ENCODE results near the gene IL9.

The IL9 gene

GRCh38 chr5:135913713-135914626 is 18.3 kb upstream of the IL9 start:
- Mint-ChIP-seq H3K9me3 (no peaks in the 10 kb centered on the region), H3K4me1 (ENCODE audit: low read depth) (no peaks in the 10 kb centered on the region), H3K4me3 (no peak overlapping the region), H3K27me3 (ENCODE audit: low read depth) (peaks cover 41% of the 10 kb centered on the region), H3K27ac (no peak overlapping the region), H3K36me3 (ENCODE audit: low read depth) (no peaks in the 10 kb centered on the region)

GRCh38 chr5:135905144-135905543 is 9.5 kb upstream of the IL9 start:
- Mint-ChIP-seq H3K9me3 (no peaks in the 10 kb centered on the region), H3K4me1 (ENCODE audit: low read depth) (no peaks in the 10 kb centered on the region), H3K4me3 (no peak overlapping the region), H3K27me3 (ENCODE audit: low read depth) (peaks cover 28% of the 10 kb centered on the region), H3K27ac (no peak overlapping the region), H3K36me3 (ENCODE audit: low read depth) (no peaks in the 10 kb centered on the region)

DNA sequence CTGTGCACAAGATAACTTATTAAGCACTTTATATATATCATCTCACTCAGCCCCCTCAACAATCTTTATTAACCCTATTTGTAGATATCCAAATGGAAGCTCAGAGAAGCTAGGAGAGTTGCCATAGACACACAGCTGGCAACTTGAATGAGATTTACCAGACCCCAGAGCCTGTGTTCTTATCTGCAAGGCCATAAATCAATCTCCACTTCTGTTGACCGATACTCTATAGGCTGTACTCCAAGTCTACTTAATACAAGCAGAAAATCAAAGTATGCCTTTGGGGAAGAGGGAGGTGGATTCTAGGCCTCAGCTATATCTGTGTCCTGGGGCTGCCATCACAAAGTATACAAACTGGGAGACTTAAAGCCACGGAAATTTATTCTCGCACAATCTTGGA is 6.0 kb upstream of the IL9 start:
- no peaks in the 10 kb centered on the region for H3K4me1 Mint-ChIP-seq (ENCODE audit: low read depth)
- no peaks in the 10 kb centered on the region for H3K9me3 Mint-ChIP-seq
- no peak overlapping the region for H3K4me3 Mint-ChIP-seq
- H3K27me3 Mint-ChIP-seq (ENCODE audit: low read depth), result peaks cover 27% of the 10 kb centered on the region
- H3K27ac Mint-ChIP-seq, result no peak overlapping the region
- no peaks in the 10 kb centered on the region for H3K36me3 Mint-ChIP-seq (ENCODE audit: low read depth)

DNA sequence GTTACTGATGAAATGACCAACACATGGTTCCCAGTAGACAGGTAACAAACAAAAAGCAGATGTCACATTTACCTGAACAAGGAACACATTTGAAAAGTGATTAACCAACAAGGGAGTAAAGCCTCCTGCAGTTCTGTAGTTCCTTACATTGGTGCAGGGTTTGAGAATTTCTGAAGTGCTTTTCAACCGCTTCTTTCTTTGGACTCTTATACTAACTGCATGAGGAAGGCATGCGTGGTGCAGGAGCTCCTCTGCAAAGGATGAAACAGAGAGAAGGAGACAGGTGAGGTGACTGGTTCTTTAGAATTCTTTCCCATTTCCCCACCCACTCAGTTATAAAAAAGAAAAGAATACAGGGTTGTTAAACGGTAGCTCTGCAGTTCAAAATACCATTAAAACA is 4.6 kb upstream of the IL9 start:
- Mint-ChIP-seq H3K36me3 (ENCODE audit: low read depth) (no peaks in the 10 kb centered on the region), H3K27ac (no peak overlapping the region), H3K4me3 (no peak overlapping the region), H3K4me1 (ENCODE audit: low read depth) (no peaks in the 10 kb centered on the region), H3K9me3 (no peaks in the 10 kb centered on the region), H3K27me3 (ENCODE audit: low read depth) (peaks cover 38% of the 10 kb centered on the region)

DNA sequence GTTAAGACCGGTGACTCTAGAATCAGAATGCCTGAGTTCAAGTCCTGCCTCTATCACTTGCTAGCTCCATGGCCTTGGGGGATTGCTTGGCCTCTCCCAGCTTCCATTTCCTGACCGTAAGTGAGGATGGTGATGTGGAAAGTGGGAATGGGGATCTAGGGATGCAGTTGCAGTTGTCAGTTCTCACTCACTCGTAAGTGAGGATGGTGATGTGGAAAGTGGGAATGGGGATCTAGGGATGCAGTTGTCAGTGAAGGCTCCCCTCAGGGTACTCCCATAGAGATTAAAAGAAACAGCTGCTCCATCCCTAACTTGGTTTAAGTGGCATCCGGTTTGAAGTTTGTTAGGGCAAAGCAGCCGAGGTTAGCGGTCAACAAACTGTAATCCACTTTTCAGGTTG is 3.0 kb upstream of the IL9 start:
- Mint-ChIP-seq H3K4me3 (no peak overlapping the region), H3K9me3 (no peaks in the 10 kb centered on the region), H3K36me3 (ENCODE audit: low read depth) (no peaks in the 10 kb centered on the region), H3K4me1 (ENCODE audit: low read depth) (no peaks in the 10 kb centered on the region), H3K27me3 (ENCODE audit: low read depth) (peaks cover 45% of the 10 kb centered on the region), H3K27ac (no peak overlapping the region)

GRCh38 chr5:135894789-135895188 is 852 bp downstream of the IL9 start:
- H3K4me3 Mint-ChIP-seq, result no peak overlapping the region
- no peaks in the 10 kb centered on the region for H3K9me3 Mint-ChIP-seq
- peaks cover 3% of the 10 kb centered on the region for H3K4me1 Mint-ChIP-seq (ENCODE audit: low read depth)
- no peaks in the 10 kb centered on the region for H3K36me3 Mint-ChIP-seq (ENCODE audit: low read depth)
- H3K27ac Mint-ChIP-seq, result no peak overlapping the region
- peaks cover 46% of the 10 kb centered on the region for H3K27me3 Mint-ChIP-seq (ENCODE audit: low read depth)

- no peak overlapping the region for H3K4me3 Mint-ChIP-seq
- H3K9me3 Mint-ChIP-seq, result no peaks in the 10 kb centered on the region
- peaks cover 46% of the 10 kb centered on the region for H3K27me3 Mint-ChIP-seq (ENCODE audit: low read depth)
- no peak overlapping the region for H3K27ac Mint-ChIP-seq
- H3K4me1 Mint-ChIP-seq (ENCODE audit: low read depth), result peaks cover 3% of the 10 kb centered on the region
- no peaks in the 10 kb centered on the region for H3K36me3 Mint-ChIP-seq (ENCODE audit: low read depth)
Observed at GRCh38 chr5:135894276-135894675, 1.4 kb downstream of the IL9 start.

- Mint-ChIP-seq H3K36me3 (ENCODE audit: low read depth) (no peaks in the 10 kb centered on the region), H3K27ac (no peak overlapping the region), H3K27me3 (ENCODE audit: low read depth) (peaks cover 56% of the 10 kb centered on the region), H3K4me3 (no peak overlapping the region), H3K9me3 (no peaks in the 10 kb centered on the region), H3K4me1 (ENCODE audit: low read depth) (peaks cover 8% of the 10 kb centered on the region)
Observed at GRCh38 chr5:135891791-135892190, 3.9 kb downstream of the IL9 start.

- Mint-ChIP-seq H3K4me1 (ENCODE audit: low read depth) (peaks cover 8% of the 10 kb centered on the region), H3K9me3 (no peaks in the 10 kb centered on the region), H3K36me3 (ENCODE audit: low read depth) (no peaks in the 10 kb centered on the region), H3K27ac (no peak overlapping the region), H3K4me3 (no peak overlapping the region), H3K27me3 (ENCODE audit: low read depth) (peaks cover 55% of the 10 kb centered on the region)
Observed at GRCh38 chr5:135891268-135891667, 4.4 kb downstream of the IL9 start.

GRCh38 chr5:135890867-135891266 is 4.8 kb downstream of the IL9 start:
- no peaks in the 10 kb centered on the region for H3K9me3 Mint-ChIP-seq
- H3K36me3 Mint-ChIP-seq (ENCODE audit: low read depth), result no peaks in the 10 kb centered on the region
- peaks cover 51% of the 10 kb centered on the region for H3K27me3 Mint-ChIP-seq (ENCODE audit: low read depth)
- H3K4me3 Mint-ChIP-seq, result no peak overlapping the region
- H3K27ac Mint-ChIP-seq, result no peak overlapping the region
- peaks cover 8% of the 10 kb centered on the region for H3K4me1 Mint-ChIP-seq (ENCODE audit: low read depth)

- no peak overlapping the region for H3K27ac Mint-ChIP-seq
- no peak overlapping the region for H3K4me3 Mint-ChIP-seq
- peaks cover 46% of the 10 kb centered on the region for H3K27me3 Mint-ChIP-seq (ENCODE audit: low read depth)
- no peaks in the 10 kb centered on the region for H3K9me3 Mint-ChIP-seq
- H3K4me1 Mint-ChIP-seq (ENCODE audit: low read depth), result peaks cover 8% of the 10 kb centered on the region
- no peaks in the 10 kb centered on the region for H3K36me3 Mint-ChIP-seq (ENCODE audit: low read depth)
Observed at GRCh38 chr5:135890296-135890695, 5.3 kb downstream of the IL9 start.

DNA sequence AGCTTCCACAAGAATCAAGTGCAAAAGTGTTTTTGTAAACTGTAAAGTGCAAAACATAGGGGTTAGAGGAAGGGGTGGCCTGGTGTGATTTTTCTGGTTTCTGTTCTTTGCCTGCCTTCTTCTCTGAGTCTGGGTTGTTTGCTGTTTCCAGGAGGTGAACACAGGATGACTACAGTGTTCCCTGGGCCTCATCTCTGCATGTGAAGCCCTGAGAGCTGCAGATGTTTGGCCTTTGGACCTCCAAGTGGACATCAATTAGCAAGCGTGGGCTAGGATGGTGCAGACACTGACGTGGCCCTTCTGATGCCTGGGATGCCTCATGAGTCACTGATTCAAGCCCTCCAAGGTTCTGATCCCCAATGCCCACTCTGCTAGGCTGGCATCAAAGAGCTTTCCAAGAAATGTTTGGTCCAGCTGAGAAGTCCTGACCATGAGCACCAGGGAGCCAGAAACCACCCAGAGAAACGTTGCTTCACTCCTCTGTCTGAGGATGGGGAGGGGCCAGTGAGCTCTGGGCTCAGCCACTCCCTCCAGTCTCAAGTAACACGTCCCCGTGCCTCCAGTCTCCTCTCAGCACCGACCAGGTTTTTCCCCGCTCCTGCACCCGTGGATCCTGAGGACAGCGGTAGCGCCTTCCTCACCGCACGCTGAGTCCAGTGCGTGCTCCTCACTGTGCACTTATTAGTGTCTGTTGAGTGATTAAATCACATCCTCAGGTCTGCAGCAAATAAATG is 7.6 kb downstream of the IL9 start:
- Mint-ChIP-seq H3K4me3 (no peak overlapping the region), H3K27me3 (ENCODE audit: low read depth) (peaks cover 33% of the 10 kb centered on the region), H3K36me3 (ENCODE audit: low read depth) (no peaks in the 10 kb centered on the region), H3K9me3 (no peaks in the 10 kb centered on the region), H3K27ac (no peak overlapping the region), H3K4me1 (ENCODE audit: low read depth) (peaks cover 8% of the 10 kb centered on the region)

GRCh38 chr5:135887447-135887864 is 8.2 kb downstream of the IL9 start:
- Mint-ChIP-seq H3K4me3 (no peak overlapping the region), H3K36me3 (ENCODE audit: low read depth) (no peaks in the 10 kb centered on the region), H3K27me3 (ENCODE audit: low read depth) (peaks cover 33% of the 10 kb centered on the region), H3K27ac (no peak overlapping the region), H3K4me1 (ENCODE audit: low read depth) (peaks cover 8% of the 10 kb centered on the region), H3K9me3 (no peaks in the 10 kb centered on the region)

DNA sequence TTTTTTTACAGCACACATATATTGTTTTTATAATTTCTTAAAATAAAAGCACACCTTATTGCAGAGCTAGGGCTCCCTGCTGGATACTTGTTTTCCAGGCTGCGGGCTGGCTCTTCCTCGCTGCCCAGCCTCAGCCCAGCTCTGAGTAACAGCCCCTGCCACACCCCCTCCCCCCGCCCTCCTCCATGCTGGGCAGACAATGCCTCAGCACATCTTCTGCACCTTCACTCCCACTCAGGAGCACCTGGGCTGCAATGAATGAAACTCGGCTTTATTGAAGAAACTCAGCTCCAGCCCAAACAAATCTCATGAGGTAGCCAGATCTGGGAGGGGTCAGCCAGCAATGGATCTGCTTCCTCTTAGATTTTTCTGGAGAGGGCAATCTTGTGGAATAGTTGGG is 9.5 kb downstream of the IL9 start:
- Mint-ChIP-seq H3K27ac (no peak overlapping the region), H3K27me3 (ENCODE audit: low read depth) (peaks cover 21% of the 10 kb centered on the region), H3K36me3 (ENCODE audit: low read depth) (no peaks in the 10 kb centered on the region), H3K4me1 (ENCODE audit: low read depth) (peaks cover 8% of the 10 kb centered on the region), H3K9me3 (no peaks in the 10 kb centered on the region), H3K4me3 (no peak overlapping the region)

- no peak overlapping the region for H3K4me3 Mint-ChIP-seq
- no peaks in the 10 kb centered on the region for H3K36me3 Mint-ChIP-seq (ENCODE audit: low read depth)
- H3K9me3 Mint-ChIP-seq, result no peaks in the 10 kb centered on the region
- H3K27me3 Mint-ChIP-seq (ENCODE audit: low read depth), result peaks cover 27% of the 10 kb centered on the region
- H3K27ac Mint-ChIP-seq, result no peak overlapping the region
- peaks cover 5% of the 10 kb centered on the region for H3K4me1 Mint-ChIP-seq (ENCODE audit: low read depth)
Observed at GRCh38 chr5:135885031-135885430, 10.6 kb downstream of the IL9 start.
